T-helper 17 cell (primary cell): ENCODE results near the gene MAPKAPK5. TPM values are rescaled to one million over a fixed set of nuclear protein-coding genes. Genes with fewer than 3 reads are reported as not detected.
A peak's percentile ranks its signal among the peaks of the same experiment; 100 is the strongest.

ENCODE experiments used
- ATAC-seq: fragments of 150-1000 bp; cut with Tn5 transposase; 2 replicates; pipeline ENCODE4 v1.10.0; 2021; ENCODE audit warnings: mild to moderate bottlenecking, moderate library complexity
- DNase-seq, 3 donors: peaks; one replicate each; pipeline versions ENCODE4 v3.0.0 to v3.0.0-alpha.2; 2020 to 2021
- H3K9me3 ChIP-seq: one replicate; pipeline ENCODE4 v1.7.0; 2013; ENCODE audit warnings: low read length, mild to moderate bottlenecking; ENCODE audit not compliant: control insufficient read depth, poor library complexity, severe bottlenecking
- H3K27ac Mint-ChIP-seq: one replicate; pipeline ENCODE4 v1.8.0; 2022; ENCODE audit warnings: mild to moderate bottlenecking, moderate library complexity, mixed read lengths
- H3K27me3 Mint-ChIP-seq: one replicate; pipeline ENCODE4 v1.8.0; 2022; ENCODE audit warnings: mixed read lengths
- H3K36me3 Mint-ChIP-seq: one replicate; pipeline ENCODE4 v1.8.0; 2022; ENCODE audit warnings: low read depth, mixed read lengths
- H3K4me1 Mint-ChIP-seq: one replicate; pipeline ENCODE4 v1.8.0; 2022; ENCODE audit warnings: mild to moderate bottlenecking, mixed read lengths
- H3K4me3 Mint-ChIP-seq: one replicate; pipeline ENCODE4 v1.8.0; 2022; ENCODE audit warnings: mild to moderate bottlenecking, moderate library complexity, mixed read lengths
- total RNA-seq, 4 donors: library from RNA in 2 of 4; stranded (reverse) in 2 of 4; gene quantifications; one replicate each; pipeline ENCODE4 v1.2.3 and lab custom pipeline; 2022 to 2026

The MAPKAPK5 gene
- total RNA-seq, 2 donors from 2014 or later = 59.8 to 63.7 TPM

- ATAC-seq (no peak), DNase-seq (no peak)
- no peak overlapping the region for H3K4me3 Mint-ChIP-seq
- no peaks in the 10 kb centered on the region for H3K27me3 Mint-ChIP-seq
- peaks cover 2% of the 10 kb centered on the region for H3K4me1 Mint-ChIP-seq
- peaks cover 9% of the 10 kb centered on the region for H3K36me3 Mint-ChIP-seq
- H3K27ac Mint-ChIP-seq = no peak overlapping the region
- no peaks in the 10 kb centered on the region for H3K9me3 ChIP-seq
Measured at GRCh38 chr12:111870706-111871105, 28.7 kb downstream of the MAPKAPK5 start.

- Mint-ChIP-seq H3K4me3 (no peak overlapping the region), H3K4me1 (peaks cover 4% of the 10 kb centered on the region), H3K36me3 (peaks cover 6% of the 10 kb centered on the region), H3K27ac (no peak overlapping the region), H3K27me3 (no peaks in the 10 kb centered on the region)
- DNase-seq (no peak), ATAC-seq (no peak)
- H3K9me3 ChIP-seq = no peaks in the 10 kb centered on the region
Measured at GRCh38 chr12:111873113-111873512, 31.1 kb downstream of the MAPKAPK5 start.

DNA sequence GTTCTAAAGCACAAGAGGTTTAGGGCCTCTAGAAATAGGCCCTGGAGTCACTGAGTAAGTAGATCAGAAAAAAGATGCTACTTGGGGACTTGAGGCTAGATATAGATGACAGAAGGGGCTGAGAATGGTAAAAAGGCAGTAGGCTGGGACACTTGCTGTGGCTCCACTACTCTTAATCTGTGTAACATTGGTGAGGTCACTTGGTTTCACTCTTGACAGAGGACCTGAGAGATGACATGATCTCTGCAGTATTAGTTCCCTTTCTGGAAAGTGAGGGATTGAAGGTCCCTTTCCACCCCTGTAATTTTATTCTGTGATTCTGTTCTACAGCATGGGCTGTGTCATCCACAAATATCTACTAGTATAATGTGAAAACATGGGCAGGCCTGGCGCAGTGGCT is 39.7 kb downstream of the MAPKAPK5 start:
- Mint-ChIP-seq H3K27me3 (no peaks in the 10 kb centered on the region), H3K4me3 (no peak overlapping the region), H3K36me3 (peaks cover 7% of the 10 kb centered on the region), H3K27ac (peak overlapping the region; percentile 63), H3K4me1 (peaks cover 9% of the 10 kb centered on the region)
- H3K9me3 ChIP-seq = no peaks in the 10 kb centered on the region
- no peak for ATAC-seq
- no peak for DNase-seq

DNA sequence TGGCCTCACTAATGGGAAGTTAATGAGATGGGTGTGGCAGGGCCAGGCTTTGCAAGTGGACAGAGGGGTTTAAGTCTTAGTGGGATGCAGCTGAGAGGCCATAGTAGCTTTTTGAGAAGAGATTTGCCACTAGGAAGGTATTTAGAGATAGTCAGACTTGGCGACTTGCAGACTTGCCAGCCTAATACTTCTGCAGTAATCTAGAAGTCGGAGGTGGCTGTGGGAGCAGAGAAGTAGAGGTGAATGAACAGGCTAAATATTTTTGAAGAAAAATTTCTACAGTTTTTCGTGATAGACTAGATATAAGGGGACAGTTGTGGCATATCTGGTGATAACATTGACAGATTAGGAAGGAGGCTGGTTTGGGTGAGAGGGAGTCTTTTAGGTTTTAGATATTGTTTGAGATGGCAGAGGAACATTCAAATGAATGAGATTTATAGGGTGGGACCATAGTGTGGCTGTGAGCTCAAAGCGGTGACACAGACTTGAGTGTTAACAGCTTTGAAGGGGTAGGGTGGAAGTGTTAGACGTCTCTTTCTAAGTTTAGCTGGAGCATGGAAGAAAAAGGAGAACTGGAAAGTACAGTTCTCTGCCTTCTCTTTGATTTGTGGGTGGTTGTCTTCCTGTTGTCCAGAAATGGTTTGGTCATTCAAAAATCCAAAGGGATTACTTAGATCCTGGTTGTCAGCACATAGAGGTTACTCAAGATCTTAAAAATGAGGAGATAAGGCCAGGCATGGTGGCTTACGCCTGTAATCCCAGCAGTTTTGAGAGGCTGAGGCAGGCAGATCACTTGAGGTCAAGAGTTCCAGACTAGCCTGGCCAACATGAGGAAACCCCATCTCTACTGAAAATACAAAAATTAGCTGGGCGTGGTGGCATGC is 44.9 kb downstream of the MAPKAPK5 start:
- H3K27me3 Mint-ChIP-seq = no peaks in the 10 kb centered on the region
- H3K27ac Mint-ChIP-seq = peak overlapping the region; percentile 71
- no peak for DNase-seq
- peaks cover 9% of the 10 kb centered on the region for H3K4me1 Mint-ChIP-seq
- peaks cover 12% of the 10 kb centered on the region for H3K36me3 Mint-ChIP-seq
- no peak for ATAC-seq
- no peaks in the 10 kb centered on the region for H3K9me3 ChIP-seq
- no peak overlapping the region for H3K4me3 Mint-ChIP-seq

DNA sequence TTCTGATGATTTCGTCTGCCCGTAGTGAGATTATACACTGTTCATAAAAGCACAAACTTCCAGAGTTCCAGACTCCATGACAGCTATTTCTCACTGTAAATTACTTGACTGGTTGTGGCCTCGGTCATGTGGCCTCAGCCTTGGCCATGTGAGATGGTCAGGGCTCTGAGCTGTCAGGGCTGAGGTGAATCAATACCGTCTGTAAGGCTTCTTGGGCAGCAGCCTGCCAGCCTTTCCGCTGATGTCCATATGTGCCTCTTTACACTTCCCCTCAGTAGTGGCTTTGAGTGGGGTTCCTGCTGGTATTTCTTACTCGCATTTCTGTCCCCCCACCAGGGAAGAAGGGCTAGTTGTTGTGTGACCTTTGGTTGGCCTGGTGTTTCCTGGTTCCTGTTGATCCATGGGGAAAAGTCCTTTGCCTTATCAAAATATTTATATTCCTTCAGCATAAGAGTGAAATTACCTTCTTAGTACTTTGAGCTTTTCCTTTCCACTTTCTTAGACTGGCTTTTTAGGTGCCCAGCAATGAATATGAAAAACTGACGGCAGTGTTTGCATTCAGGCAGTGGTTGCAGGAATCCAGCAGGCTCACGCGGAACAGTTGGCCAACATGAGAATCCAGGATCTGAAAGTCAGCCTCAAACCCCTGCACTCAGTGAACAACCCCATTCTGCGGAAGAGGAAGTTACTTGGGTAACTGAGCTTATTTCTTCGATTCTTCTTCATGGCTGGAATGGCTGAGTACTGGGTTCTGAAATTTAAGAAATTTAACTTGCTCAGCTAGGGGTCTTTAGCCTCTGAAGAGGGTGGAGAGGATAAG is 46.1 kb downstream of the MAPKAPK5 start:
- Mint-ChIP-seq H3K4me1 (peaks cover 9% of the 10 kb centered on the region), H3K36me3 (peaks cover 12% of the 10 kb centered on the region), H3K27me3 (no peaks in the 10 kb centered on the region), H3K4me3 (no peak overlapping the region), H3K27ac (no peak overlapping the region)
- ATAC-seq = no peak
- no peaks in the 10 kb centered on the region for H3K9me3 ChIP-seq
- DNase-seq = no peak

GRCh38 chr12:111893287-111893686 is 51.3 kb downstream of the MAPKAPK5 start:
- no peak for ATAC-seq
- Mint-ChIP-seq H3K4me1 (peaks cover 2% of the 10 kb centered on the region), H3K36me3 (peaks cover 6% of the 10 kb centered on the region), H3K4me3 (no peak overlapping the region), H3K27me3 (no peaks in the 10 kb centered on the region), H3K27ac (no peak overlapping the region)
- H3K9me3 ChIP-seq = no peaks in the 10 kb centered on the region
- no peak for DNase-seq

- DNase-seq = no peak
- no peaks in the 10 kb centered on the region for H3K9me3 ChIP-seq
- Mint-ChIP-seq H3K36me3 (peaks cover 6% of the 10 kb centered on the region), H3K27me3 (no peaks in the 10 kb centered on the region), H3K4me1 (peaks cover 2% of the 10 kb centered on the region), H3K4me3 (no peak overlapping the region), H3K27ac (peak overlapping the region; percentile 62)
- ATAC-seq = no peak
Measured at GRCh38 chr12:111894556-111894955, 52.5 kb downstream of the MAPKAPK5 start.

GRCh38 chr12:111901182-111901581 is 59.2 kb downstream of the MAPKAPK5 start:
- H3K4me3 Mint-ChIP-seq = no peak overlapping the region
- H3K27me3 Mint-ChIP-seq = no peaks in the 10 kb centered on the region
- peaks cover 6% of the 10 kb centered on the region for H3K4me1 Mint-ChIP-seq
- H3K36me3 Mint-ChIP-seq = no peaks in the 10 kb centered on the region
- ATAC-seq (no peak), DNase-seq (no peak)
- peak overlapping the region; percentile 57 for H3K27ac Mint-ChIP-seq
- H3K9me3 ChIP-seq = no peaks in the 10 kb centered on the region

- Mint-ChIP-seq H3K36me3 (no peaks in the 10 kb centered on the region), H3K27ac (no peak overlapping the region), H3K4me3 (no peak overlapping the region), H3K4me1 (peaks cover 6% of the 10 kb centered on the region), H3K27me3 (no peaks in the 10 kb centered on the region)
- ATAC-seq = no peak
- H3K9me3 ChIP-seq = peaks cover 4% of the 10 kb centered on the region
- DNase-seq = no peak
Measured at GRCh38 chr12:111904446-111904975, 62.5 kb downstream of the MAPKAPK5 start.

GRCh38 chr12:111905502-111905901 is 63.5 kb downstream of the MAPKAPK5 start:
- peaks cover 4% of the 10 kb centered on the region for H3K9me3 ChIP-seq
- H3K4me3 Mint-ChIP-seq = no peak overlapping the region
- H3K4me1 Mint-ChIP-seq = peaks cover 6% of the 10 kb centered on the region
- no peak overlapping the region for H3K27ac Mint-ChIP-seq
- no peak for DNase-seq
- no peaks in the 10 kb centered on the region for H3K36me3 Mint-ChIP-seq
- no peak for ATAC-seq
- H3K27me3 Mint-ChIP-seq = no peaks in the 10 kb centered on the region

- no peak overlapping the region for H3K4me3 Mint-ChIP-seq
- no peak for DNase-seq
- no peak overlapping the region for H3K27ac Mint-ChIP-seq
- H3K4me1 Mint-ChIP-seq = no peaks in the 10 kb centered on the region
- ATAC-seq = no peak
- H3K36me3 Mint-ChIP-seq = no peaks in the 10 kb centered on the region
- peaks cover 4% of the 10 kb centered on the region for H3K9me3 ChIP-seq
- H3K27me3 Mint-ChIP-seq = no peaks in the 10 kb centered on the region
Measured at GRCh38 chr12:111907740-111908139, 65.7 kb downstream of the MAPKAPK5 start.

- Mint-ChIP-seq H3K27ac (peak overlapping the region; percentile 87), H3K27me3 (no peaks in the 10 kb centered on the region), H3K36me3 (no peaks in the 10 kb centered on the region), H3K4me1 (peaks cover 3% of the 10 kb centered on the region), H3K4me3 (no peak overlapping the region)
- ATAC-seq = no peak
- no peaks in the 10 kb centered on the region for H3K9me3 ChIP-seq
- DNase-seq = no peak
Measured at GRCh38 chr12:111925171-111925570, 83.1 kb downstream of the MAPKAPK5 start.

DNA sequence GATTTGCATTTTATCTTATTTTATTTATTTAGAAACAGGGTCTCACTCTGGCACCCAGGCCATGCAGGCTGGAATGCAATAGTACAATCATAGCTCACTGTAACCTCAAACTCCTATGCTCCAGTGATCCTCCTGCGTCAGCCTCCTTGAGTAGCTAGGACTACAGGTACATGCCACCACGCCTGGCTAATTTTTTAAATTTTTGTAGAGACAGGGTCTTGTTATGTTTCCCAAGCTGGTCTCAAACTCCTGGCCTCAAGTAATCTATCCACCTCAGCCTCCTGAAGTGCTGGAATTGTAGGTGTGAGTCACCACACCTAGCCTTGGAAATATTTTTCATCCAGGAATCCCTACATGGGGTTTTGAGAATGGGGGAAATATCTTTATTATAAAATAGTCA is 84.6 kb downstream of the MAPKAPK5 start:
- Mint-ChIP-seq H3K27me3 (no peaks in the 10 kb centered on the region), H3K36me3 (no peaks in the 10 kb centered on the region), H3K27ac (no peak overlapping the region), H3K4me1 (peaks cover 3% of the 10 kb centered on the region), H3K4me3 (no peak overlapping the region)
- DNase-seq = no peak
- no peaks in the 10 kb centered on the region for H3K9me3 ChIP-seq
- ATAC-seq = no peak
